GM12878 (cell line): Measurements from ENCODE around the gene TTLL6. TPM values are rescaled to one million over a fixed set of nuclear protein-coding genes. Genes with fewer than 3 reads are reported as not detected.

Experiments
- ATAC-seq: fragments of 200-7000 bp; cut with Tn5 transposase; 3 replicates; pipeline ENCODE4 v1.9.1; 2020; ENCODE audit warnings: mild to moderate bottlenecking, moderate library complexity
- BruUV-seq: library from RNA; stranded (reverse); fragments of 400-500 nt; replicated peaks from 2 replicates; lab custom pipeline; 2021; lab: Mats Ljungman, UMichigan
- CTCF ChIA-PET: fragments of 300-600 bp; sonication (Branson Sonifier 250); formaldehyde crosslinking; extraction: SDS; loops from one replicate; lab custom pipeline; 2021; ENCODE audit warnings: inconsistent platforms; lab: Yijun Ruan, JAX
- POLR2A ChIA-PET: fragments of 350-600 bp; formaldehyde crosslinking; extraction: SDS; loops from one replicate; lab custom pipeline; 2021; ENCODE audit warnings: inconsistent platforms; lab: Charles Lee
- RAD21 ChIA-PET: fragments of 300-600 bp; sonication (Branson Sonifier 250); formaldehyde crosslinking; loops from one replicate; lab custom pipeline; 2023; ENCODE audit warnings: antibody characterized with exemption; ENCODE audit not compliant: unreplicated experiment; lab: Charles Lee
- SMC1A ChIA-PET: fragments of 300-600 bp; sonication (Branson Sonifier 250); formaldehyde crosslinking; loops from one replicate; lab custom pipeline; 2023; ENCODE audit not compliant: unreplicated experiment, uncharacterized antibody; lab: Charles Lee
- DNase-seq: peaks from one replicate; pipeline ENCODE4 v3.0.0-alpha.2; 2011; ENCODE audit warnings: low read depth, low spot score
- FAIRE-seq: peaks from 3 replicates; lab custom pipeline; 2011; peaks lifted over from hg19 to GRCh38; lab: Jason Lieb, UNC
- H2AFZ ChIP-seq: 2 replicates; pipeline ENCODE4 v1.6.0; 2011; ENCODE audit warnings: low read depth, low read length, control low read depth; ENCODE audit not compliant: control insufficient read depth
- H3K27ac ChIP-seq: 2 replicates; pipeline ENCODE4 v1.5.1; 2011; ENCODE audit warnings: control low read depth; ENCODE audit not compliant: control insufficient read depth, insufficient read depth
- H3K27me3 ChIP-seq, 2 experiments: replicated peaks in 1 of 2; 2 replicates each; pipeline versions ENCODE4 v1.6.0 to v1.6.1; 2011; ENCODE audit warnings: low read length in 1 of 2; ENCODE audit not compliant: control insufficient read depth in 2 of 2, insufficient read depth in 2 of 2
- H3K36me3 ChIP-seq, 2 experiments: 2 replicates each; pipeline ENCODE4 v1.5.1; 2011; ENCODE audit warnings: low read length in 1 of 2; ENCODE audit not compliant: control insufficient read depth in 2 of 2, insufficient read depth in 2 of 2
- H3K4me1 ChIP-seq: 2 replicates; pipeline ENCODE4 v1.6.1; 2011; ENCODE audit warnings: mild to moderate bottlenecking, low read length, moderate library complexity, mixed read lengths; ENCODE audit not compliant: control insufficient read depth, insufficient read depth
- H3K4me2 ChIP-seq: 2 replicates; pipeline ENCODE4 v1.6.0; 2011; ENCODE audit warnings: control low read depth; ENCODE audit not compliant: control insufficient read depth, insufficient read depth
- H3K4me3 ChIP-seq: fragments of 200-600 bp; sonication (generic); 2 replicates; pipeline ENCODE4 v1.5.1; 2016
- H3K79me2 ChIP-seq: 2 replicates; pipeline ENCODE4 v1.6.0; 2011; ENCODE audit warnings: low read length; ENCODE audit not compliant: control insufficient read depth, insufficient read depth
- H3K9ac ChIP-seq: 2 replicates; pipeline ENCODE4 v1.8.0; 2011; ENCODE audit warnings: low read length, control low read depth, mixed read lengths; ENCODE audit not compliant: control insufficient read depth, insufficient read depth
- H3K9me3 ChIP-seq: replicated peaks from 3 replicates; pipeline ENCODE4 v1.5.1; 2011; ENCODE audit warnings: mild to moderate bottlenecking, low read length; ENCODE audit not compliant: control insufficient read depth, insufficient read depth
- H4K20me1 ChIP-seq: 2 replicates; pipeline ENCODE4 v1.6.0; 2011; ENCODE audit not compliant: control insufficient read depth, insufficient read depth
- E2F8 ChIP-seq: fragments of 450-650 bp; IDR thresholded peaks from 2 replicates; pipeline ENCODE4 v1.6.1; 2018; ENCODE audit warnings: mild to moderate bottlenecking, low read depth, moderate library complexity; ENCODE audit not compliant: partially characterized antibody
- GABPA ChIP-seq: IDR thresholded peaks from 2 replicates; pipeline ENCODE4 v1.6.1; 2014; ENCODE audit warnings: antibody characterized with exemption, low read depth, mild to moderate bottlenecking, inconsistent platforms
- IRF4 ChIP-seq: IDR thresholded peaks from 2 replicates; pipeline ENCODE4 v1.6.1; 2011; ENCODE audit warnings: low read depth, low read length
- SUZ12 ChIP-seq: fragments of 200-600 bp; sonication (generic); IDR thresholded peaks from one replicate; pipeline ENCODE4 v1.6.1; 2018; ENCODE audit warnings: antibody characterized with exemption, mild to moderate bottlenecking; ENCODE audit not compliant: unreplicated experiment
- YY1 ChIP-seq: IDR thresholded peaks from 2 replicates; pipeline ENCODE4 v1.6.1; 2011; ENCODE audit warnings: low read depth, mild to moderate bottlenecking, low read length
- WGBS: methylation state at CpG from one replicate; pipeline ENCODE4 v1.1.6; 2016; ENCODE audit warnings: low lambda C conversion rate; ENCODE audit not compliant: insufficient replicate concordance, insufficient coverage; ENCODE audit errors: missing lambda C conversion rate; 5-methylcytosine and 5-hydroxymethylcytosine counted together
- in situ Hi-C: fragments of 300-500 bp; cut with MboI; formaldehyde crosslinking; loops from 9 replicates; pipeline ENCODE4 v1.14.3; 2018; ENCODE audit warnings: mixed read lengths
- intact Hi-C: fragments of 100-400 bp; cut with micrococcal nuclease; formaldehyde crosslinking; loops from one replicate; pipeline ENCODE4 v1.14.2; 2022; ENCODE audit not compliant: unreplicated experiment
- polyA plus RNA-seq, 11 experiments: library from polyadenylated mRNA; depleted of rRNA in 4 of 11; unstranded in 6 of 11; stranded (reverse) in 5 of 11; fragments of >200 nt; fragmentation: Nextera tagmentation in 4 of 11; fragmentation: Illumina TruSeq in 1 of 11; extraction: Ambion mirVana in 4 of 11; extraction: Trizol in 1 of 11; gene quantifications; 1 replicate in 1 of 11; 2 replicates in 10 of 11; pipeline versions ENCODE4 v1.2.1 to v1.2.3, GENCODE V29; 2011 to 2016; ENCODE audit warnings: inconsistent platforms in 2 of 11, missing spikeins in 2 of 11, low read depth in 1 of 11
- total RNA-seq, 4 experiments: library from RNA; depleted of rRNA in 3 of 4; stranded (reverse); fragments of >200 nt in 3 of 4; fragmentation: Illumina TruSeq in 1 of 4; extraction: Trizol in 1 of 4; gene quantifications; 2 replicates each; pipeline versions ENCODE4 v1.2.1 to v1.2.3, GENCODE V29; 2013 to 2021

TTLL6 gene
- total and polyA plus RNA-seq, 10 of the 15 experiments (the other 5 are each of a cell fraction or from before 2014, with no cell fraction given), result 0.06 to 0.36 (median 0.13) TPM; not detected in 4

- intact Hi-C loops, result no loop called here
- no peaks in the 10 kb centered on the region for H3K9me3 ChIP-seq
- ATAC-seq, result no peak
These were observed 89.4 kb downstream of the TTLL6 start for GRCh38 chr17:48727415-48728175.

More at GRCh38 chr17:48727415-48728175, 89.4 kb downstream of the TTLL6 start:
- ChIA-PET RAD21 (interaction anchor here (5.5 kb wide), 1 partner anchor 152 kb away, joined by 67 read pairs; no protein-coding TSS in a partner anchor), POLR2A (no interaction called here), SMC1A (interaction anchor here (0.7 kb wide), 1 partner anchor 88 kb away, joined by 3 read pairs; no protein-coding TSS in a partner anchor), CTCF (interaction anchor here (1.1 to 6.4 kb wide), 3 partner anchors 18 to 151 kb away, joined by 3 to 108 read pairs (median 4); no protein-coding TSS in a partner anchor)
- in situ Hi-C loops, result loop anchor here (5.0 kb wide), 1 partner anchor 155 kb away; no protein-coding TSS in a partner anchor
- no peak for TF ChIP-seq GABPA
- no peak for TF ChIP-seq IRF4
- TF ChIP-seq YY1, result no peak
- no peak for TF ChIP-seq E2F8
- TF ChIP-seq SUZ12, result peak; percentile 8
- no peak overlapping the region for H3K9ac ChIP-seq
- FAIRE-seq (no peak), DNase-seq (no peak)
- no peak overlapping the region for H3K4me2 ChIP-seq
- H3K4me1 ChIP-seq, result no peaks in the 10 kb centered on the region; the same call in 1 of the 2 replicates
- BruUV-seq, result no TSS peak
- no peak overlapping the region for H3K27ac ChIP-seq
- H4K20me1 ChIP-seq, result no peaks in the 10 kb centered on the region
- peaks cover 26 to 45% of the 10 kb centered on the region in 2 experiments for H3K27me3 ChIP-seq
- no peak overlapping the region for H2AFZ ChIP-seq
- no peaks in the 10 kb centered on the region for H3K79me2 ChIP-seq
- WGBS, result 42% methylated on average over 9 of the region's 9 CpGs
- no peaks in the 10 kb centered on the region for H3K36me3 ChIP-seq
- H3K4me3 ChIP-seq, result no peak overlapping the region
